Neuronal stem cell (in vitro differentiated cells): ENCODE results near the gene ATP6V0D1.

Source experiments
- DNase-seq: peaks from one replicate; pipeline ENCODE4 v3.0.0-alpha.2; 2013; ENCODE audit warnings: low spot score
- H2AFZ ChIP-seq: one replicate; pipeline ENCODE4 v1.6.1; 2013; ENCODE audit warnings: mild to moderate bottlenecking, low read length, inconsistent platforms
- H2AK5ac ChIP-seq: 2 replicates; pipeline ENCODE4 v1.6.1; 2013; ENCODE audit warnings: low read depth, mild to moderate bottlenecking, inconsistent platforms, low read length, moderate library complexity, mixed read lengths
- H2BK120ac ChIP-seq: 2 replicates; pipeline ENCODE4 v1.6.1; 2013; ENCODE audit warnings: low read depth, mild to moderate bottlenecking, inconsistent platforms, low read length, moderate library complexity, mixed read lengths
- H2BK12ac ChIP-seq: one replicate; pipeline ENCODE4 v1.6.1; 2013; ENCODE audit warnings: low read length, inconsistent platforms
- H2BK15ac ChIP-seq: 2 replicates; pipeline ENCODE4 v1.6.1; 2013; ENCODE audit warnings: mild to moderate bottlenecking, low read length, inconsistent platforms, mixed read lengths
- H2BK5ac ChIP-seq: one replicate; pipeline ENCODE4 v1.6.1; 2013; ENCODE audit warnings: inconsistent platforms, mild to moderate bottlenecking, low read length, moderate library complexity
- H3K14ac ChIP-seq: one replicate; pipeline ENCODE4 v1.6.1; 2013; ENCODE audit warnings: low read length, inconsistent platforms
- H3K18ac ChIP-seq: 2 replicates; pipeline ENCODE4 v1.6.1; 2013; ENCODE audit warnings: low read length, inconsistent platforms
- H3K23ac ChIP-seq: 2 replicates; pipeline ENCODE4 v1.6.1; 2013; ENCODE audit warnings: low read depth, mild to moderate bottlenecking, mixed read lengths, low read length, inconsistent platforms; ENCODE audit not compliant: poor library complexity
- H3K27ac ChIP-seq: replicated peaks from 3 replicates; pipeline ENCODE4 v1.5.1; 2013; ENCODE audit warnings: low read length, inconsistent platforms
- H3K27me3 ChIP-seq, 3 experiments: 2 replicates each; pipeline ENCODE4 v1.6.1; 2013; ENCODE audit warnings: low read length in 3 of 3, mild to moderate bottlenecking in 2 of 3, inconsistent platforms in 1 of 3, low read depth in 1 of 3, mixed read lengths in 1 of 3, moderate library complexity in 1 of 3; ENCODE audit not compliant: control insufficient read depth in 3 of 3, insufficient read depth in 3 of 3
- H3K36me3 ChIP-seq, 2 donors: replicated peaks in 1 of 2; 2 replicates each; pipeline ENCODE4 v1.6.1; 2013; ENCODE audit warnings: low read length in 2 of 2; ENCODE audit not compliant: control insufficient read depth in 2 of 2, insufficient read depth in 2 of 2
- H3K4ac ChIP-seq: 2 replicates; pipeline ENCODE4 v1.6.1; 2013; ENCODE audit warnings: inconsistent platforms, mild to moderate bottlenecking, low read length, moderate library complexity
- H3K4me1 ChIP-seq, 2 donors: 1 replicate in 1 of 2; 2 replicates in 1 of 2; pipeline ENCODE4 v1.6.1; 2013; ENCODE audit warnings: low read length in 2 of 2, low read depth in 1 of 2; ENCODE audit not compliant: control insufficient read depth in 2 of 2, insufficient read depth in 1 of 2
- H3K4me2 ChIP-seq: one replicate; pipeline ENCODE4 v1.6.1; 2013; ENCODE audit warnings: mild to moderate bottlenecking, low read length, inconsistent platforms; ENCODE audit not compliant: insufficient read depth, poor library complexity, severe bottlenecking
- H3K4me3 ChIP-seq, 2 donors: 2 replicates each; pipeline ENCODE4 v1.5.1; 2013; ENCODE audit warnings: low read length in 2 of 2, mild to moderate bottlenecking in 2 of 2, inconsistent platforms in 1 of 2, moderate library complexity in 1 of 2
- H3K79me1 ChIP-seq: one replicate; pipeline ENCODE4 v1.6.1; 2013; ENCODE audit warnings: low read depth, mild to moderate bottlenecking, inconsistent platforms, low read length, moderate library complexity
- H3K9ac ChIP-seq: one replicate; pipeline ENCODE4 v1.6.1; 2013; ENCODE audit warnings: mild to moderate bottlenecking, low read depth, low read length, inconsistent platforms; ENCODE audit not compliant: poor library complexity
- H3K9me3 ChIP-seq, 2 donors: replicated peaks in 1 of 2; 2 replicates each; pipeline versions ENCODE3 to v1.6.1; 2013; ENCODE audit warnings: low read length in 2 of 2, mild to moderate bottlenecking in 2 of 2, inconsistent platforms in 1 of 2, low read depth in 1 of 2, mixed read lengths in 1 of 2, moderate library complexity in 1 of 2; ENCODE audit not compliant: control insufficient read depth in 2 of 2, insufficient read depth in 1 of 2
- H4K8ac ChIP-seq: one replicate; pipeline ENCODE4 v1.6.1; 2013; ENCODE audit warnings: low read depth, mild to moderate bottlenecking, inconsistent platforms, low read length, moderate library complexity
- H4K91ac ChIP-seq: one replicate; pipeline ENCODE4 v1.6.1; 2013; ENCODE audit warnings: low read length, low read depth, mild to moderate bottlenecking, inconsistent platforms; ENCODE audit not compliant: poor library complexity
- WGBS, 2 donors: extraction: QIAGEN DNeasy Blood & Tissue Kit; methylation state at CpG; one replicate each; pipeline ENCODE4 v1.1.7; 2013; ENCODE audit warnings: missing lambda C conversion rate in 2 of 2, mixed read lengths in 1 of 2; ENCODE audit not compliant: insufficient read length in 2 of 2, insufficient replicate concordance in 1 of 2; ENCODE audit errors: extremely low coverage in 2 of 2; 5-methylcytosine and 5-hydroxymethylcytosine counted together

The ATP6V0D1 gene

GRCh38 chr16:67407788-67408452 lies 73.0 kb downstream of the ATP6V0D1 start:
- no peak overlapping the region for H3K9ac ChIP-seq
- WGBS, 2 donors: no CpG with 5 or more reads among the region's 6 CpGs
- no peak overlapping the region for H4K91ac ChIP-seq
- no peak overlapping the region for H3K4me2 ChIP-seq
- no peak overlapping the region for H4K8ac ChIP-seq
- no peak overlapping the region for H3K4me3 ChIP-seq
- H2AFZ ChIP-seq: no peak overlapping the region
- H3K79me1 ChIP-seq: no peaks in the 10 kb centered on the region
- no peaks in the 10 kb centered on the region for H3K36me3 ChIP-seq
- no peak overlapping the region for H2BK15ac ChIP-seq
- H3K27ac ChIP-seq: no peak overlapping the region
- H2AK5ac ChIP-seq: no peak overlapping the region
- peaks cover 0 to 4% of the 10 kb centered on the region in 2 donors for H3K4me1 ChIP-seq
- no peak for DNase-seq
- H3K4ac ChIP-seq: no peak overlapping the region
- H3K23ac ChIP-seq: no peak overlapping the region
- no peak overlapping the region for H2BK120ac ChIP-seq
- no peaks in the 10 kb centered on the region for H3K9me3 ChIP-seq
- no peak overlapping the region for H3K18ac ChIP-seq
- no peak overlapping the region for H2BK12ac ChIP-seq
- no peaks in the 10 kb centered on the region for H3K27me3 ChIP-seq
- H3K14ac ChIP-seq: no peak overlapping the region
- no peak overlapping the region for H2BK5ac ChIP-seq

- Histone ChIP-seq H2AFZ (no peak overlapping the region), H3K79me1 (no peaks in the 10 kb centered on the region), H3K18ac (no peak overlapping the region), H3K9ac (no peak overlapping the region), H2BK5ac (no peak overlapping the region), H3K4me3 (no peak overlapping the region), H3K36me3 (no peaks in the 10 kb centered on the region), H2BK15ac (no peak overlapping the region), H3K4me2 (no peak overlapping the region), H2BK12ac (no peak overlapping the region), H3K14ac (no peak overlapping the region), H3K27ac (no peak overlapping the region), H3K23ac (no peak overlapping the region), H3K4ac (no peak overlapping the region), H3K27me3 (no peaks in the 10 kb centered on the region), H4K91ac (no peak overlapping the region), H2BK120ac (no peak overlapping the region), H3K9me3 (no peaks in the 10 kb centered on the region), H2AK5ac (no peak overlapping the region), H3K4me1 (peaks cover under 1 to 4% of the 10 kb centered on the region in 2 donors), H4K8ac (no peak overlapping the region)
- no CpG with 5 or more reads among the region's 7 CpGs for WGBS, 2 donors
- no peak for DNase-seq
Measured at GRCh38 chr16:67407176-67407787, 73.7 kb downstream of the ATP6V0D1 start.

- Histone ChIP-seq H3K18ac (no peak overlapping the region), H3K23ac (no peak overlapping the region), H4K91ac (no peak overlapping the region), H3K27me3 (no peaks in the 10 kb centered on the region), H3K79me1 (no peaks in the 10 kb centered on the region), H4K8ac (no peak overlapping the region), H2BK15ac (no peak overlapping the region), H3K9me3 (no peaks in the 10 kb centered on the region), H3K4ac (no peak overlapping the region), H3K4me1 (peaks cover 4% of the 10 kb centered on the region in 2 donors), H2BK12ac (no peak overlapping the region), H3K27ac (no peak overlapping the region), H2AFZ (no peak overlapping the region), H2BK5ac (no peak overlapping the region), H2BK120ac (no peak overlapping the region), H3K4me2 (no peak overlapping the region), H3K4me3 (no peak overlapping the region), H3K36me3 (no peaks in the 10 kb centered on the region), H2AK5ac (peak overlapping the region; percentile 14), H3K14ac (no peak overlapping the region), H3K9ac (peak overlapping the region; percentile 63)
- DNase-seq: no peak
- WGBS, 2 donors: no CpG with 5 or more reads among the region's 18 CpGs
Measured at GRCh38 chr16:67406111-67406971, 74.6 kb downstream of the ATP6V0D1 start.

GRCh38 chr16:67405336-67405735 lies 75.6 kb downstream of the ATP6V0D1 start:
- Histone ChIP-seq H2BK15ac (no peak overlapping the region), H3K4me2 (no peak overlapping the region), H4K91ac (no peak overlapping the region), H2AK5ac (peak overlapping the region; percentile 39), H3K4me1 (peaks cover 4% of the 10 kb centered on the region in 2 donors), H3K4ac (no peak overlapping the region), H3K23ac (no peak overlapping the region), H2AFZ (no peak overlapping the region), H3K36me3 (no peaks in the 10 kb centered on the region), H2BK5ac (peak overlapping the region; percentile 10), H2BK120ac (no peak overlapping the region), H3K9ac (no peak overlapping the region), H4K8ac (no peak overlapping the region), H3K14ac (no peak overlapping the region), H3K27ac (no peak overlapping the region), H2BK12ac (no peak overlapping the region), H3K9me3 (no peaks in the 10 kb centered on the region), H3K27me3 (no peaks in the 10 kb centered on the region), H3K18ac (no peak overlapping the region), H3K4me3 (no peak overlapping the region), H3K79me1 (no peaks in the 10 kb centered on the region)
- WGBS, 2 donors: no CpG with 5 or more reads among the region's 8 CpGs
- DNase-seq: no peak
